Measurements from ENCODE around the gene TMEM158.

- TF ChIP-seq CTCF (conservative IDR thresholded peaks at IDR 0.05 in 1 of 2, IDR thresholded peaks at IDR 0.05 in 1 of 2; ENCODE audit: extremely low read depth in 1 of 2, insufficient read depth in 1 of 2, low read depth in 1 of 2, low read length in 2 of 2) (no peak), EZH2 (IDR thresholded peaks at IDR 0.05; ENCODE audit: borderline replicate concordance, low read length) (no peak)
Measured at GRCh38 chr3:45199837-45200648, 26.0 kb downstream of the TMEM158 start.
